ENCODE data around the gene ULK1. TPM values are rescaled to one million over a fixed set of nuclear protein-coding genes. Genes with fewer than 3 reads are reported as not detected.
"Not testable (repeated sequence)": the region's sequence is repeated elsewhere in the genome, so short reads cannot be mapped to it uniquely, and the experiment has no call there.

The ULK1 gene
- total RNA-seq, 2 donors from 2014 or later = 20.3 to 31.9 TPM

- TF ChIP-seq, protein P1, sequence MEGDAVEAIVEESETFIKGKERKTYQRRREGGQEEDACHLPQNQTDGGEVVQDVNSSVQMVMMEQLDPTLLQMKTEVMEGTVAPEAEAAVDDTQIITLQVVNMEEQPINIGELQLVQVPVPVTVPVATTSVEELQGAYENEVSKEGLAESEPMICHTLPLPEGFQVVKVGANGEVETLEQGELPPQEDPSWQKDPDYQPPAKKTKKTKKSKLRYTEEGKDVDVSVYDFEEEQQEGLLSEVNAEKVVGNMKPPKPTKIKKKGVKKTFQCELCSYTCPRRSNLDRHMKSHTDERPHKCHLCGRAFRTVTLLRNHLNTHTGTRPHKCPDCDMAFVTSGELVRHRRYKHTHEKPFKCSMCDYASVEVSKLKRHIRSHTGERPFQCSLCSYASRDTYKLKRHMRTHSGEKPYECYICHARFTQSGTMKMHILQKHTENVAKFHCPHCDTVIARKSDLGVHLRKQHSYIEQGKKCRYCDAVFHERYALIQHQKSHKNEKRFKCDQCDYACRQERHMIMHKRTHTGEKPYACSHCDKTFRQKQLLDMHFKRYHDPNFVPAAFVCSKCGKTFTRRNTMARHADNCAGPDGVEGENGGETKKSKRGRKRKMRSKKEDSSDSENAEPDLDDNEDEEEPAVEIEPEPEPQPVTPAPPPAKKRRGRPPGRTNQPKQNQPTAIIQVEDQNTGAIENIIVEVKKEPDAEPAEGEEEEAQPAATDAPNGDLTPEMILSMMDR (IDR thresholded peaks at IDR 0.05) = no peak
- H3K4me3 ChIP-seq = no peak overlapping the region
- no peak overlapping the region for H3K27ac ChIP-seq
- intact Hi-C loops (cut with DNase I) = no loop called here
- H3K9ac ChIP-seq (ENCODE audit: low read depth in 2 of 2, low read length in 2 of 2) = no peak overlapping the region
- H3K27me3 ChIP-seq = no peaks in the 10 kb centered on the region
- H3K9me3 ChIP-seq = no peaks in the 10 kb centered on the region
- H3K36me3 ChIP-seq = no peaks in the 10 kb centered on the region
- no peak for DNase-seq
- H3K4me1 ChIP-seq = no peaks in the 10 kb centered on the region
Measured at GRCh38 chr12:131959116-131959515, 64.7 kb downstream of the ULK1 start.

DNA sequence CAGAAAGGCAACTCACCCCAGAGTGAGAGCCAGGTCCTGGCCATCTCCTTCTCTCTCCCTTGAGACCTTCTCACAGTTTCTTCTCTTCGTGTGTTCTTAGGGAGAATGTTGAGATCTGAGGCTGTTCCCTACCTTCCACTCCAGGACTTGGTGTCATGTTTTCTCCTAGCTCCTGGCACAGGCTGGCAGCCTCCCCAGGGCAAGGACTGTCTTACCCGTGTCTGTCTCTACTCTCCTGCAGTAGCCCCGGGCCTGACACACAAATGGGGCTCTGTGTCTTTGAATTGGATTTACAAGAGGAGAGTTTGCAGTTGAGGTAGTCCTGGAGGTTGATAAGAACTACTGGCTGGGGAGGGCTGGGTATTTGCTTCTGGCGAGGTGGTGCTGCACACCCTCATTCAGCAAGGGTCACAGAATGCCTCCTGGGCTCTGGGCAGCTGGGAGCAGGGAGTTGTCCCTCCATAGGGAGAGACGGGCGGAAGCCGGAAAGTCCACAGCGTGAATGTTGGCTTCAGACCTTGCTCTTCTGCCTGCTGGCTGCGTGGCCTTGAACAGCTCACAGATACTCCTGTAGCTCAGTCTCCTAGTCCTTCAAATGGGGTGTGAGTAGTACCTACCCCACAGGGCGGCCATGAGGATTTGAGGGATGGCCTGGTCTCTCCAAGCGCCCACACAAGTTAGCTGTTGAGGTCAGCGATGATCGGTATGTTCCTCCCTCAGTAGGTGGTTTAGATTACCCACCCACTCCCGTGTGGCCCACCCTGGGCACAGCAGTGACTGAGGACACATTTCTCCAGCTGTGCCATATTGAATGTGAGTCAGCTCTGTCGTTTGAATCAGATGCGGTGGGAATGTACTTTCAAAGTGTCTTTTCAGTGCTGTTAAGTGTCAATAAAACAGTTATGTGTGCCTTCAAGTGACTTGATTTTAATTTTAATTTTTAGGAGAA, 65.5 kb downstream of the ULK1 start:
- Histone ChIP-seq H3K27me3 (no peaks in the 10 kb centered on the region), H3K27ac (no peak overlapping the region), H3K9me3 (no peaks in the 10 kb centered on the region), H3K4me1 (no peaks in the 10 kb centered on the region), H3K9ac (ENCODE audit: low read depth in 2 of 2, low read length in 2 of 2) (no peak overlapping the region), H3K36me3 (no peaks in the 10 kb centered on the region), H3K4me3 (no peak overlapping the region)
- intact Hi-C loops (cut with DNase I) = no loop called here
- no peak for DNase-seq
- TF ChIP-seq, protein P1 (IDR thresholded peaks at IDR 0.05) = no peak

- H3K4me1 ChIP-seq; H3K27ac ChIP-seq; intact Hi-C loops (cut with DNase I); H3K4me3 ChIP-seq; H3K36me3 ChIP-seq; DNase-seq; H3K27me3 ChIP-seq; H3K9ac ChIP-seq (ENCODE audit: low read depth in 2 of 2, low read length in 2 of 2); H3K9me3 ChIP-seq: not testable (repeated sequence)
Measured at GRCh38 chr12:131960590-131961325, 66.3 kb downstream of the ULK1 start.

- H3K4me3 ChIP-seq; intact Hi-C loops (cut with DNase I); H3K27me3 ChIP-seq; H3K4me1 ChIP-seq; H3K36me3 ChIP-seq; H3K9me3 ChIP-seq; H3K27ac ChIP-seq; H3K9ac ChIP-seq (ENCODE audit: low read depth in 2 of 2, low read length in 2 of 2); DNase-seq: not testable (repeated sequence)
Measured at GRCh38 chr12:131961328-131961727, 66.9 kb downstream of the ULK1 start.

- no peak overlapping the region for H3K4me3 ChIP-seq
- H3K27ac ChIP-seq = no peak overlapping the region
- no peaks in the 10 kb centered on the region for H3K27me3 ChIP-seq
- no peaks in the 10 kb centered on the region for H3K4me1 ChIP-seq
- intact Hi-C loops (cut with DNase I) = no loop called here
- no peak for DNase-seq
- no peaks in the 10 kb centered on the region for H3K36me3 ChIP-seq
- no peak overlapping the region for H3K9ac ChIP-seq (ENCODE audit: low read depth in 2 of 2, low read length in 2 of 2)
- TF ChIP-seq, protein P1 (IDR thresholded peaks at IDR 0.05) = no peak
- H3K9me3 ChIP-seq = no peaks in the 10 kb centered on the region
Measured at GRCh38 chr12:131962069-131962468, 67.6 kb downstream of the ULK1 start.

DNA sequence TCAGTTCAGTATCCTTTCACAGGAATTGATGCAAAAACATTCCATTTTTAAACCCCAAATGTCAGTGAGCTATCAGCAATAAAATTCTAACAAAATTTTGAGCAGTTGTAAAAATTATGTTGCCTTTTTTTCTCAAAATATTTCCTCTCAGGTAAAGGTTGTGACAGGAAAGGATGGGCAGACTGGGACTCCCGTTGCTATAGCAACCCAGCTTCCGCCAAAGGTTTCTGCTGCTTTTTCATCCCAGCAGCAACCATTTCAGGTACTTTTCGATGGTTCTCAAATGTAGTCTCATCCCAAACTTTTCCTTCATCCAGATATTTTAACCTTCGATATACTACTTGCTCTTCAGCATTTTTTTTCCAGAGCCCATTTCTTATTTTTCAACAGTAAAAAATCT, 69.0 kb downstream of the ULK1 start:
- H3K9me3 ChIP-seq = no peaks in the 10 kb centered on the region
- intact Hi-C loops (cut with DNase I) = no loop called here
- DNase-seq = no peak
- no peak overlapping the region for H3K4me3 ChIP-seq
- no peak overlapping the region for H3K9ac ChIP-seq (ENCODE audit: low read depth in 2 of 2, low read length in 2 of 2)
- TF ChIP-seq, protein P1 (IDR thresholded peaks at IDR 0.05) = no peak
- H3K4me1 ChIP-seq = no peaks in the 10 kb centered on the region
- H3K27me3 ChIP-seq = no peaks in the 10 kb centered on the region
- no peaks in the 10 kb centered on the region for H3K36me3 ChIP-seq
- H3K27ac ChIP-seq = no peak overlapping the region
